ENCODE measurements around the gene GMNN.

DNA sequence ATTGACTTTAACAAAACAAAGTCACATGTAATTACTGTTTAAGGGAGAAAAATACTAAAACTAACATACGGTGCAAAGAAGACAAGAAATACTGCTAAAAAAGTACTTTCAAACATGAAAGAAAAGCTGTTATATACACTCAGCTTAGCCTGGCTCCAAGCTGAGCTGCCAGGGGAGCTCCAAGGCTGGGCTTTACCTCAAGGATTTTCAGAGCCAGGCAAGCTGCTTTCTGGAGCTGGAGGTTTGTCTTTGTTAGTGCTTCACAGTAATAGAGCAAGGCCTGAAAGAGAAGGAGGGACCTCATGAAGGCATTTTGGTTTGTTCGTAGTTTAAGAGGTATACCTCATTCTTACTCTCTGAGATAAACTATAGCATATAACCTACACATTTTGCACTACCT lies 43.6 kb downstream of the GMNN start:
- TF ChIP-seq CTCF (IDR thresholded peaks at IDR 0.05) (no peak), POLR2A (IDR thresholded peaks at IDR 0.05) (no peak)
